Mucosa of rectum (tissue), 2 donors: ENCODE results near the gene SPANXN4.

ENCODE experiments used
- H3K27ac ChIP-seq, 2 donors: one replicate each; pipeline ENCODE4 v1.7.0; 2013; ENCODE audit warnings: inconsistent platforms in 2 of 2, low read depth in 2 of 2, low read length in 2 of 2
- H3K27me3 ChIP-seq, 2 donors: one replicate each; pipeline ENCODE4 v1.7.0; 2013; ENCODE audit warnings: low read length in 2 of 2; ENCODE audit not compliant: control insufficient read depth in 2 of 2, insufficient read depth in 2 of 2
- H3K36me3 ChIP-seq, 2 donors: one replicate each; pipeline ENCODE4 v1.7.0; 2013; ENCODE audit warnings: low read length in 2 of 2; ENCODE audit not compliant: control insufficient read depth in 2 of 2, insufficient read depth in 2 of 2
- H3K4me1 ChIP-seq, 2 donors: one replicate each; pipeline ENCODE4 v1.7.0; 2013; ENCODE audit warnings: low read length in 2 of 2, mild to moderate bottlenecking in 1 of 2; ENCODE audit not compliant: control insufficient read depth in 2 of 2, insufficient read depth in 2 of 2
- H3K4me3 ChIP-seq, 2 donors: one replicate each; pipeline ENCODE4 v1.7.0; 2013; ENCODE audit warnings: low read length in 2 of 2
- H3K9ac ChIP-seq, 2 donors: one replicate each; pipeline ENCODE4 v1.7.0; 2013; ENCODE audit warnings: low read length in 2 of 2, low read depth in 1 of 2, mild to moderate bottlenecking in 1 of 2
- H3K9me3 ChIP-seq, 2 donors: one replicate each; pipeline ENCODE4 v1.7.0; 2013; ENCODE audit warnings: low read length in 2 of 2; ENCODE audit not compliant: control insufficient read depth in 2 of 2
- donor health status: healthy.
- donor health status: Normal muscosa, but diverticular disease.

The SPANXN4 gene

GRCh38 chrX:143047511-143047910 lies 21.8 kb downstream of the SPANXN4 start:
- H3K27me3 ChIP-seq: no peaks in the 10 kb centered on the region
- H3K4me1 ChIP-seq: no peaks in the 10 kb centered on the region
- H3K4me3 ChIP-seq: no peak overlapping the region
- no peak overlapping the region for H3K9ac ChIP-seq
- H3K36me3 ChIP-seq: no peaks in the 10 kb centered on the region
- no peaks in the 10 kb centered on the region for H3K9me3 ChIP-seq
- H3K27ac ChIP-seq: no peak overlapping the region

GRCh38 chrX:143058120-143058519 lies 32.4 kb downstream of the SPANXN4 start:
- H3K9ac ChIP-seq: no peak overlapping the region
- no peaks in the 10 kb centered on the region for H3K9me3 ChIP-seq
- no peaks in the 10 kb centered on the region for H3K36me3 ChIP-seq
- no peak overlapping the region for H3K4me3 ChIP-seq
- no peaks in the 10 kb centered on the region for H3K4me1 ChIP-seq
- H3K27me3 ChIP-seq: no peaks in the 10 kb centered on the region
- no peak overlapping the region for H3K27ac ChIP-seq

GRCh38 chrX:143081231-143081630 lies 55.5 kb downstream of the SPANXN4 start:
- no peak overlapping the region for H3K9ac ChIP-seq
- H3K4me1 ChIP-seq: no peaks in the 10 kb centered on the region
- H3K9me3 ChIP-seq: no peaks in the 10 kb centered on the region
- no peak overlapping the region for H3K4me3 ChIP-seq
- H3K36me3 ChIP-seq: no peaks in the 10 kb centered on the region
- H3K27ac ChIP-seq: no peak overlapping the region
- H3K27me3 ChIP-seq: no peaks in the 10 kb centered on the region

- Histone ChIP-seq H3K9me3 (no peaks in the 10 kb centered on the region), H3K9ac (no peak overlapping the region), H3K36me3 (no peaks in the 10 kb centered on the region), H3K4me1 (no peaks in the 10 kb centered on the region), H3K4me3 (no peak overlapping the region), H3K27ac (no peak overlapping the region), H3K27me3 (no peaks in the 10 kb centered on the region)
These were observed 56.8 kb downstream of the SPANXN4 start for GRCh38 chrX:143082537-143082936.
